T-cell (primary cell): ENCODE data around the gene ARHGAP24. TPM values are rescaled to one million over a fixed set of nuclear protein-coding genes. Genes with fewer than 3 reads are reported as not detected.

Experiments
- ATAC-seq, 4 experiments: fragments of 200-7000 bp in 3 of 4; fragments of 150-1000 bp in 1 of 4; cut with Tn5 transposase; replicated peaks in 1 of 4; 1 replicate in 3 of 4; 2 replicates in 1 of 4; pipeline ENCODE4 v1.10.0; 2021; ENCODE audit warnings: moderate library complexity in 3 of 4, mild to moderate bottlenecking in 2 of 4, moderate number of reproducible peaks in 1 of 4
- CTCF ChIA-PET, 2 donors: fragments of 300-600 bp; sonication (Branson Sonifier 250); formaldehyde crosslinking; loops; one replicate each; lab custom pipeline; 2022; ENCODE audit warnings: antibody characterized with exemption in 2 of 2; lab: Charles Lee
- POLR2A ChIA-PET, 2 donors: fragments of 300-600 bp; sonication (Branson Sonifier 250); formaldehyde crosslinking; loops; one replicate each; lab custom pipeline; 2022; ENCODE audit warnings: antibody characterized with exemption in 2 of 2; lab: Charles Lee
- DNase-seq, 35 experiments: peaks; one replicate each; pipeline versions ENCODE4 v3.0.0 to v3.0.0-alpha.2; 2013 to 2023
- H3K27ac ChIP-seq: one replicate; pipeline ENCODE4 v1.5.1; 2013; ENCODE audit warnings: low read length
- H3K27me3 ChIP-seq, 2 experiments: replicated peaks in 1 of 2; 1 replicate in 1 of 2; 2 replicates in 1 of 2; pipeline versions ENCODE4 v1.6.1 to v1.7.0; 2013; ENCODE audit warnings: low read length in 1 of 2, mixed read lengths in 1 of 2; ENCODE audit not compliant: control insufficient read depth in 2 of 2, insufficient read depth in 2 of 2; ENCODE audit errors: extremely low read depth in 1 of 2
- H3K36me3 ChIP-seq, 2 donors: 1 replicate in 1 of 2; 2 replicates in 1 of 2; pipeline versions ENCODE4 v1.6.1 to v1.7.0; 2013; ENCODE audit warnings: low read length in 1 of 2; ENCODE audit not compliant: control insufficient read depth in 2 of 2, insufficient read depth in 1 of 2; ENCODE audit errors: extremely low read depth in 1 of 2
- H3K4me1 ChIP-seq, 2 experiments: 1 replicate in 1 of 2; 2 replicates in 1 of 2; pipeline versions ENCODE4 v1.6.1 to v1.7.0; 2013; ENCODE audit warnings: low read length in 2 of 2, mixed read lengths in 1 of 2; ENCODE audit not compliant: insufficient read depth in 2 of 2, control insufficient read depth in 1 of 2; ENCODE audit errors: extremely low read depth in 1 of 2
- H3K4me3 ChIP-seq, 2 donors: 1 replicate in 1 of 2; 2 replicates in 1 of 2; pipeline versions ENCODE4 v1.5.1 to v1.7.0; 2013; ENCODE audit warnings: mild to moderate bottlenecking in 2 of 2, low read length in 1 of 2, moderate library complexity in 1 of 2; ENCODE audit not compliant: control insufficient read depth in 1 of 2; ENCODE audit errors: extremely low read depth in 1 of 2
- H3K9me3 ChIP-seq: 2 replicates; pipeline ENCODE4 v1.7.0; 2013
- H3K27ac Mint-ChIP-seq, 2 donors: one replicate each; pipeline ENCODE4 v1.8.0; 2020 to 2021; ENCODE audit warnings: mild to moderate bottlenecking in 2 of 2, mixed read lengths in 2 of 2
- H3K27me3 Mint-ChIP-seq, 2 donors: one replicate each; pipeline ENCODE4 v1.8.0; 2021 to 2022; ENCODE audit warnings: mixed read lengths in 2 of 2
- H3K36me3 Mint-ChIP-seq: one replicate; pipeline ENCODE4 v1.8.0; 2021; ENCODE audit warnings: mixed read lengths
- H3K4me1 Mint-ChIP-seq, 3 donors: one replicate each; pipeline ENCODE4 v1.8.0; 2020 to 2022; ENCODE audit warnings: mixed read lengths in 3 of 3, mild to moderate bottlenecking in 1 of 3
- H3K4me3 Mint-ChIP-seq, 3 donors: one replicate each; pipeline ENCODE4 v1.8.0; 2020 to 2022; ENCODE audit warnings: mild to moderate bottlenecking in 3 of 3, mixed read lengths in 3 of 3, moderate library complexity in 3 of 3
- H3K9me3 Mint-ChIP-seq, 3 donors: one replicate each; pipeline ENCODE4 v1.8.0; 2020 to 2022; ENCODE audit warnings: mixed read lengths in 3 of 3
- WGBS: methylation state at CpG from one replicate; pipeline ENCODE4 v1.1.5; 2013; ENCODE audit warnings: missing lambda C conversion rate; ENCODE audit not compliant: insufficient coverage; 5-methylcytosine and 5-hydroxymethylcytosine counted together
- total RNA-seq, 35 experiments: library from RNA in 6 of 35; stranded (reverse) in 6 of 35; fragments of 120-200 nt in 1 of 35; gene quantifications; one replicate each; pipeline versions ENCODE4 v1.2.1 to v1.2.4 and lab custom pipeline; 2013 to 2026

Gene ARHGAP24
- total RNA-seq, 5 donors from 2014 or later (not counting 1 experiment from before 2014, with no cell fraction given), result 0.45 to 2.7 (median 1.8) TPM

GRCh38 chr4:85792376-85793232, 317.7 kb downstream of the ARHGAP24 start:
- Histone ChIP-seq H3K27ac (no peak overlapping the region), H3K27me3 (no peaks in the 10 kb centered on the region), H3K9me3 (no peaks in the 10 kb centered on the region), H3K4me1 (no peaks in the 10 kb centered on the region), H3K36me3 (no peaks in the 10 kb centered on the region), H3K4me3 (no peak overlapping the region)
- Mint-ChIP-seq H3K9me3 (peaks cover 0 to 5% (median 4%) of the 10 kb centered on the region in 3 donors), H3K4me3 (no peak overlapping the region), H3K27ac (peak overlapping the region in 1 of 2 donors; percentile 0), H3K27me3 (no peaks in the 10 kb centered on the region), H3K36me3 (no peaks in the 10 kb centered on the region), H3K4me1 (no peaks in the 10 kb centered on the region)
- ChIA-PET POLR2A (no interaction called here), CTCF (no interaction called here)
- DNase-seq (no peak), ATAC-seq (no peak)

DNA sequence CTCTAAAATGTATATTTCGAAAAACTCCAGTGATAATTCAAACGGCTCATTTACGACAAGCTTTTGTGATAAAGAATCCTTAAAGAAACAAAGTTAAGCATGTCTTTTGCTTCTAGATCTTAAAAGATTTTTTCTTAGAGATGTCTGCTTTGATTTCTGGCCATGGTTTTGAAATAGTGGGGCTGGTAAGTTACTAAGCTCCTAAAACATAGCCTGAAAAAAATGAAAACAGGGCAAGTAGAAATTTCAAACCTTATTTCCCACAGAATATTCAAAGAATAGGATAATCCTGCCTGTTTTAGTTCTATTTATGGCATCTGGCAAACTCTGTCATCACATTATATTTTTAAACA, 318.3 kb downstream of the ARHGAP24 start:
- no peaks in the 10 kb centered on the region for H3K4me1 ChIP-seq
- H3K36me3 Mint-ChIP-seq, result no peaks in the 10 kb centered on the region
- no peaks in the 10 kb centered on the region for H3K9me3 ChIP-seq
- WGBS, result no CpG with 5 or more reads among the region's 3 CpGs
- DNase-seq, result no peak
- no peaks in the 10 kb centered on the region for H3K27me3 Mint-ChIP-seq
- H3K4me3 ChIP-seq, result no peak overlapping the region
- no peaks in the 10 kb centered on the region for H3K36me3 ChIP-seq
- H3K9me3 Mint-ChIP-seq, result peaks cover 0 to 6% (median 4%) of the 10 kb centered on the region in 3 donors
- no peak for ATAC-seq
- ChIA-PET POLR2A (no interaction called here), CTCF (no interaction called here)
- H3K27ac ChIP-seq, result no peak overlapping the region
- no peak overlapping the region for H3K27ac Mint-ChIP-seq
- H3K4me3 Mint-ChIP-seq, result no peak overlapping the region
- no peaks in the 10 kb centered on the region for H3K27me3 ChIP-seq
- H3K4me1 Mint-ChIP-seq, result no peaks in the 10 kb centered on the region

DNA sequence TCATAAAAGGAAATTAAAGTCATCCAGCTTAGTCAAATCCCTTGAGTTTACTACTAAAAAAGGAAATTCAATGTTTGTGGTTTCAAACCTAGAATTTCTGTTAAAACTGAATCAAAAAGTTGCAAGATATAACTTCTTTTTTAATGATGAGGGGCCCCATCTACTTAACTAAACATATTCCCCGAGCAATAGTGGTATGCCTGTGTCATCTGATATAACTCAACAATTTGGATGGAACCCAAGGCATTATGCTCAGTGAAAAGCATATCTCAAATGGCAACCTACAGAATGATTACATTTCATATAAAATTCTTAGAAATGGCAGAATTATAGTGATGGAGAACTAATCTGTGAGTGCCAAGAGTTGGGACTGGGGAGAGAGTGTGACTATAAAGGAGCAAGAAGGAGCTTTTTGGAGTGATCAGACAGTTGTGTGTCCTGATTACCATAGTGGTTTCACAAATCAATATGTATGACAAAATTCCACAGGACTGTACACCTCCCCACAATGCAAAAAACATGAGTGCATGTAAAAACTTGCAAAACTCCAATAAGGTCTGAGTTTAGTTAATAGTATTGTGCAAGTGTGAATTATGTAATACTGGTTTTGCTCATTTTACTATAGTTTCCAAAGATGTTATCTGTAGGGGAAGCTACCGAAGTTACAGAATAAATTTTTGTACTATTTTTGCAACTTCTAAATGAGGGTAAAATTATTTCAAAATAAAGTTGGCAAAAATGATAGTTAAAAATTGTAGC, 323.2 kb downstream of the ARHGAP24 start:
- ATAC-seq (no peak), DNase-seq (no peak)
- Histone ChIP-seq H3K27ac (no peak overlapping the region), H3K4me3 (no peak overlapping the region), H3K9me3 (no peaks in the 10 kb centered on the region), H3K4me1 (no peaks in the 10 kb centered on the region), H3K36me3 (no peaks in the 10 kb centered on the region), H3K27me3 (no peaks in the 10 kb centered on the region)
- WGBS, result no CpG with 5 or more reads among the region's 2 CpGs
- H3K9me3 Mint-ChIP-seq, result peaks cover 0 to 6% (median 0%) of the 10 kb centered on the region in 3 donors
- H3K36me3 Mint-ChIP-seq, result no peaks in the 10 kb centered on the region
- CTCF ChIA-PET, result no interaction called here
- no peak overlapping the region for H3K27ac Mint-ChIP-seq
- no peaks in the 10 kb centered on the region for H3K4me1 Mint-ChIP-seq
- POLR2A ChIA-PET, result interaction anchor here in 1 of 2 donors (1.0 kb wide), 1 partner anchor 9 kb away, joined by 4 read pairs; no protein-coding TSS in a partner anchor
- no peaks in the 10 kb centered on the region for H3K27me3 Mint-ChIP-seq
- no peak overlapping the region for H3K4me3 Mint-ChIP-seq

DNA sequence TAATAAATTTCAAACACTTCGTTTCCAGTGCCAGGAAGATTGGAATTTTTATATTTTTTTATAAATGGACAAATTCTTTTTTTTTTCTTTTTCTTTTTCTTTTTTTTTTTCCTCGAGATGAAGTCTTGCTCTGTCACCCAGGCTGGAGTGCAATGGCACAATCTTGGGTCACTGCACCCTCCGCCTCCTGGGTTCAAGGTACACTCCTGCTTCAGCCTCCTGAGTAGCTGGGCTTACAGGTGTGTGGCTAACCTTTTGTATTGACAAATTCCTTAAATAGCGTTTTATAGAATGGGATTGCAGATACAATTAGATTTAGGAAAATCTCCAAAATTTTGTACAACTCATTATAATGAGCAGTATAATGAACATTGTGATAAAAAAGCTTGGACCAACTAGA, 328.9 kb downstream of the ARHGAP24 start:
- DNase-seq, result no peak
- H3K27me3 Mint-ChIP-seq, result no peaks in the 10 kb centered on the region
- peaks cover 0 to 2% (median 0%) of the 10 kb centered on the region in 3 donors for H3K9me3 Mint-ChIP-seq
- H3K4me1 Mint-ChIP-seq, result no peaks in the 10 kb centered on the region
- H3K4me3 Mint-ChIP-seq, result no peak overlapping the region
- H3K27ac ChIP-seq, result no peak overlapping the region
- H3K27me3 ChIP-seq, result no peaks in the 10 kb centered on the region
- no peaks in the 10 kb centered on the region for H3K36me3 Mint-ChIP-seq
- ChIA-PET CTCF (interaction anchor here in 1 of 2 donors (0.6 kb wide), 1 partner anchor 1346 kb away, joined by 8 read pairs; no protein-coding TSS in a partner anchor), POLR2A (no interaction called here)
- H3K9me3 ChIP-seq, result no peaks in the 10 kb centered on the region
- no peak for ATAC-seq
- no peak overlapping the region for H3K27ac Mint-ChIP-seq
- H3K4me3 ChIP-seq, result no peak overlapping the region
- no peaks in the 10 kb centered on the region for H3K4me1 ChIP-seq
- H3K36me3 ChIP-seq, result no peaks in the 10 kb centered on the region
- WGBS, result 89% methylated on average over 1 of the region's 4 CpGs

DNA sequence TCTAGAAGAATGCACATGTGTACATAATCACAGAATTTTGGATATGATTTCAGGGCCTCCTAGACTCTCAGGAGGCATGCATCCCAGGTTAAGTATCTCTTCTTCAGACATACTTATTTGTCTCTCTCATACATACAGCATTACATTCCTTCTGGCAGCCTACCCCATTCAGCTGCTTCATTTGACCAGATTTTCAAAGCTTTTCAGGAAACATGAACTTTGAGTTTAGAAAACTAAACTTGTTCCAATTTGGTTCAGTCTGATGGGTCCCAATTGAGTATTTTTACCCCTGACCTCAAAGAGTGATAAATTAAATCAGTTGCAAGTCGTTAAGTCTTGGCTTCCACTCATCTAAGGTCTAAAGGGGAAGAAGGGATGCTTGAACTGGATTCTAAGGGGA, 330.9 kb downstream of the ARHGAP24 start:
- no peaks in the 10 kb centered on the region for H3K27me3 ChIP-seq
- H3K4me3 Mint-ChIP-seq, result no peak overlapping the region
- H3K9me3 Mint-ChIP-seq, result peaks cover 0 to 3% (median 0%) of the 10 kb centered on the region in 3 donors
- no peak for DNase-seq
- H3K4me1 ChIP-seq, result no peaks in the 10 kb centered on the region
- H3K27ac ChIP-seq, result no peak overlapping the region
- H3K4me1 Mint-ChIP-seq, result no peaks in the 10 kb centered on the region
- H3K9me3 ChIP-seq, result no peaks in the 10 kb centered on the region
- no peak overlapping the region for H3K27ac Mint-ChIP-seq
- H3K36me3 ChIP-seq, result no peaks in the 10 kb centered on the region
- no peaks in the 10 kb centered on the region for H3K36me3 Mint-ChIP-seq
- ATAC-seq, result no peak
- ChIA-PET CTCF (no interaction called here), POLR2A (no interaction called here)
- no CpG with 5 or more reads among the region's 1 CpG for WGBS
- no peaks in the 10 kb centered on the region for H3K27me3 Mint-ChIP-seq
- H3K4me3 ChIP-seq, result no peak overlapping the region

DNA sequence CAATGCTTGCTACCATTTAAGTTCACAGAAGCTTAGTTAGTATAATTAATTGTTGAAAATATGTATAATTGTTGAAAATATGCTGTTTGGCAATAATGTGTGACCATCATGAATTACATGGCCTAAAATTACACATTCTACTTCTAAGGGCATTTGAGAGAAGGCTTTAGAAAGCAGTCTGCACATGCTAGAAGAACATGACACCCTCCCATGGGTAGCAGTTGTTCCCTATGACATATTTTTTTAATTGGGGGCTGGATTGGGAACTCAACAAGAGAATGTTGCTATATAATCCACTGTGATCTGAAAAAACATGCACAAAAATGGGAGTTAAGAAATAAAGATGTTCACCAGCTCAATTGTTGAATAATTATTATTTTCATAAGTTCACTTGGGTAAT, 331.4 kb downstream of the ARHGAP24 start:
- Mint-ChIP-seq H3K4me1 (no peaks in the 10 kb centered on the region), H3K36me3 (no peaks in the 10 kb centered on the region), H3K27ac (no peak overlapping the region), H3K27me3 (no peaks in the 10 kb centered on the region), H3K4me3 (no peak overlapping the region), H3K9me3 (peaks cover 0 to 3% (median 0%) of the 10 kb centered on the region in 3 donors)
- ATAC-seq (no peak), DNase-seq (no peak)
- no peak overlapping the region for H3K4me3 ChIP-seq
- POLR2A ChIA-PET, result no interaction called here
- no peaks in the 10 kb centered on the region for H3K27me3 ChIP-seq
- no peak overlapping the region for H3K27ac ChIP-seq
- no peaks in the 10 kb centered on the region for H3K36me3 ChIP-seq
- H3K4me1 ChIP-seq, result no peaks in the 10 kb centered on the region
- CTCF ChIA-PET, result no interaction called here
- H3K9me3 ChIP-seq, result no peaks in the 10 kb centered on the region
